ENCODE data around the gene CD163L1.

Gene CD163L1

DNA sequence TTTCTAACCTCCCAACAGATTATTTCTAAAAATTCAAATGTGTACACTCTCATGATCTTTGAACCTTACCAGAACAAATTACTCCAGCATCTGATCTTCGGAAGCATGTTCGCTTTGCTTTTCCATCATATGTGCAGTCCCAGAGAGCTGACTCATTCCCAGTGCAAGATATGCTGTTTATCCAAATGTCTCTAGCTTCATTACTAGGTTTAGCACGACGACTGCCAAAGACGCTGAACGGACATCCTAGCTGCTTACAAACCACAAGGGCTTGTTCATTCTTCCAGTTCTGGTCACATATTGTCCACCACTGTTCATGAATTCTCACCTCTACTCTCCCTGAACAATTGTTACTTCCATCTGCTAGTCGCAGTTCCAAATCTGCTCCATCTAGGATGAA is 40.5 kb downstream of the CD163L1 start:
- TF ChIP-seq, protein P1, sequence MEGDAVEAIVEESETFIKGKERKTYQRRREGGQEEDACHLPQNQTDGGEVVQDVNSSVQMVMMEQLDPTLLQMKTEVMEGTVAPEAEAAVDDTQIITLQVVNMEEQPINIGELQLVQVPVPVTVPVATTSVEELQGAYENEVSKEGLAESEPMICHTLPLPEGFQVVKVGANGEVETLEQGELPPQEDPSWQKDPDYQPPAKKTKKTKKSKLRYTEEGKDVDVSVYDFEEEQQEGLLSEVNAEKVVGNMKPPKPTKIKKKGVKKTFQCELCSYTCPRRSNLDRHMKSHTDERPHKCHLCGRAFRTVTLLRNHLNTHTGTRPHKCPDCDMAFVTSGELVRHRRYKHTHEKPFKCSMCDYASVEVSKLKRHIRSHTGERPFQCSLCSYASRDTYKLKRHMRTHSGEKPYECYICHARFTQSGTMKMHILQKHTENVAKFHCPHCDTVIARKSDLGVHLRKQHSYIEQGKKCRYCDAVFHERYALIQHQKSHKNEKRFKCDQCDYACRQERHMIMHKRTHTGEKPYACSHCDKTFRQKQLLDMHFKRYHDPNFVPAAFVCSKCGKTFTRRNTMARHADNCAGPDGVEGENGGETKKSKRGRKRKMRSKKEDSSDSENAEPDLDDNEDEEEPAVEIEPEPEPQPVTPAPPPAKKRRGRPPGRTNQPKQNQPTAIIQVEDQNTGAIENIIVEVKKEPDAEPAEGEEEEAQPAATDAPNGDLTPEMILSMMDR (IDR thresholded peaks at IDR 0.05; ENCODE audit: low read depth, low read length) = no peak
- no peak for TF ChIP-seq MYC (IDR thresholded peaks at IDR 0.05; ENCODE audit: low read depth, low read length)
- TF ChIP-seq POLR2A (IDR thresholded peaks at IDR 0.05; ENCODE audit: extremely low read depth, insufficient read length) = no peak
- TF ChIP-seq, protein P2, sequence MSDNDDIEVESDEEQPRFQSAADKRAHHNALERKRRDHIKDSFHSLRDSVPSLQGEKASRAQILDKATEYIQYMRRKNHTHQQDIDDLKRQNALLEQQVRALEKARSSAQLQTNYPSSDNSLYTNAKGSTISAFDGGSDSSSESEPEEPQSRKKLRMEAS (IDR thresholded peaks at IDR 0.05; ENCODE audit: low read depth, low read length) = no peak
- H3K4me3 ChIP-seq (ENCODE audit: low read depth, low read length) = no peak overlapping the region
- no peak for DNase-seq (ENCODE audit: low read depth)

DNA sequence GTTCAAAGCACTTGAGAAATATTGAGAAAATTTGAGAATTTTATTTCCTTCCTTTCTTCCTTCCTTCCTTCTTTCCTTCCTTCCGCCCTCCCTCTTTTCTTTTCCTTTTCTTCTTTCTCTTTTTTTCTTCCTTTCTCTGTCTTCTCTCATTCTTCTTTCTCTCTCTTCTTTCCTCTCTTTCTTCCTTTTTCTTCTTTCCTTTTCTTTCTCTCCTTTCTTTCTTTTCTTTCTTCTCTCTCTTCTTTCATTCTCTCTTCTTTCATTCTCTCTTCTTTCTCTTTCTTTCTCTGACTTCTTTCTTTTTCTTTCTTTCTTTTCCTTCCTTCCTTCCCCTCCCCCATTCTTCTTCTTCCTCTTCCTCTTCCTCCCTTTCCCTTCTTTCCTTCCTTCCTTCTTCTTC is 44.9 kb downstream of the CD163L1 start:
- no peak for TF ChIP-seq MYC (IDR thresholded peaks at IDR 0.05; ENCODE audit: low read depth, low read length)
- TF ChIP-seq, protein P2 (IDR thresholded peaks at IDR 0.05; ENCODE audit: low read depth, low read length) = no peak
- no peak for TF ChIP-seq POLR2A (IDR thresholded peaks at IDR 0.05; ENCODE audit: extremely low read depth, insufficient read length)
- TF ChIP-seq, protein P1 (IDR thresholded peaks at IDR 0.05; ENCODE audit: low read depth, low read length) = no peak

GRCh38 chr12:7396418-7396817 is 47.5 kb downstream of the CD163L1 start:
- TF ChIP-seq, protein P1 (IDR thresholded peaks at IDR 0.05; ENCODE audit: low read depth, low read length) = no peak
- TF ChIP-seq, protein P2 (IDR thresholded peaks at IDR 0.05; ENCODE audit: low read depth, low read length) = no peak
- TF ChIP-seq POLR2A (IDR thresholded peaks at IDR 0.05; ENCODE audit: extremely low read depth, insufficient read length) (no peak), MYC (IDR thresholded peaks at IDR 0.05; ENCODE audit: low read depth, low read length) (no peak)
- no peak for DNase-seq (ENCODE audit: low read depth)
- H3K4me3 ChIP-seq (ENCODE audit: low read depth, low read length) = no peak overlapping the region

More for the DNA sequence above, 44.9 kb downstream of the CD163L1 start:
- no peak overlapping the region for H3K4me3 ChIP-seq (ENCODE audit: low read depth, low read length)
- DNase-seq (ENCODE audit: low read depth) = no peak

GRCh38 chr12:7395950-7396349 is 48.0 kb downstream of the CD163L1 start:
- H3K4me3 ChIP-seq (ENCODE audit: low read depth, low read length) = no peak overlapping the region
- TF ChIP-seq, protein P2 (IDR thresholded peaks at IDR 0.05; ENCODE audit: low read depth, low read length) = no peak
- TF ChIP-seq, protein P1 (IDR thresholded peaks at IDR 0.05; ENCODE audit: low read depth, low read length) = no peak
- TF ChIP-seq MYC (IDR thresholded peaks at IDR 0.05; ENCODE audit: low read depth, low read length) (no peak), POLR2A (IDR thresholded peaks at IDR 0.05; ENCODE audit: extremely low read depth, insufficient read length) (no peak)
- DNase-seq (ENCODE audit: low read depth) = peak; percentile 4

GRCh38 chr12:7387289-7387688 is 56.7 kb downstream of the CD163L1 start:
- no peak for TF ChIP-seq POLR2A (IDR thresholded peaks at IDR 0.05; ENCODE audit: extremely low read depth, insufficient read length)
- TF ChIP-seq MYC (IDR thresholded peaks at IDR 0.05; ENCODE audit: low read depth, low read length) = no peak
- TF ChIP-seq, protein P1 (IDR thresholded peaks at IDR 0.05; ENCODE audit: low read depth, low read length) = no peak
- TF ChIP-seq, protein P2 (IDR thresholded peaks at IDR 0.05; ENCODE audit: low read depth, low read length) = no peak
- DNase-seq (ENCODE audit: low read depth) = no peak
- H3K4me3 ChIP-seq (ENCODE audit: low read depth, low read length) = no peak overlapping the region
